ENCODE results near the gene UNC13A. TPM values are rescaled to one million over a fixed set of nuclear protein-coding genes. Genes with fewer than 3 reads are reported as not detected.
A peak's percentile ranks its signal among the peaks of the same experiment; 100 is the strongest.

Gene UNC13A
- total and polyA plus RNA-seq, 5 donors = 0.03 to 0.06 (median 0.05) TPM; not detected in 2

DNA sequence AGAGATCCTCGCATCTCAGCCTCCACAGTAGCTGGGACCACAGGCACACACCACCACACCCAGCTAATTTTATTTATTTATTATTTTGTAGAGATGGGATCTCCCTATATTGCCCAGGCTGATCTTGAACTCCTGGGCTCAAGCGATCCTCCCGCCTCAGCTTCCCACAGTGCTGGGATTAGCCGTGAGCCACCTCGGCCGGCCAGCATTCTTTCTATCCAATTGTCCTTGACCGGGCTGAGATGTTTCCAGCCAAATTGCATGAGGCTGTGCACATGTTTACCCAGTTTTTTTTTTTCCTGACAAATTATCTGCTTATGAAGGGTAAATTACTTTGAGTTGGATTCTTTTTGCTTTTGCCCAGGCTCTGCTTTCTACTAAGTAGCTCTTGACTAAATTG, 28.2 kb downstream of the UNC13A start:
- 70% methylated on average over 7 of the region's 7 CpGs for WGBS
- Histone ChIP-seq H3K9me3 (ENCODE audit: control insufficient read depth, low read length) (no peaks in the 10 kb centered on the region), H3K27me3 (ENCODE audit: control insufficient read depth, insufficient read depth) (no peaks in the 10 kb centered on the region), H3K4me3 (ENCODE audit: low read length) (no peak overlapping the region), H3K27ac (ENCODE audit: low read length) (no peak overlapping the region), H3K4me1 (ENCODE audit: control insufficient read depth, insufficient read depth, low read length) (no peaks in the 10 kb centered on the region)
- DNase-seq = peak in 1 of 3 donors; percentile 56
- ATAC-seq = no peak
- intact Hi-C loops (cut with DNase I) = no loop called here

GRCh38 chr19:17658666-17659065, 29.5 kb downstream of the UNC13A start:
- DNase-seq = no peak

GRCh38 chr19:17658240-17658639, 29.9 kb downstream of the UNC13A start:
- 78% methylated on average over 6 of the region's 6 CpGs for WGBS
- intact Hi-C loops (cut with DNase I) = no loop called here
- H3K4me3 ChIP-seq (ENCODE audit: low read length) = no peak overlapping the region
- H3K27ac ChIP-seq (ENCODE audit: low read length) = no peak overlapping the region
- DNase-seq = no peak
- no peaks in the 10 kb centered on the region for H3K27me3 ChIP-seq (ENCODE audit: control insufficient read depth, insufficient read depth)
- no peaks in the 10 kb centered on the region for H3K4me1 ChIP-seq (ENCODE audit: control insufficient read depth, insufficient read depth, low read length)
- no peak for ATAC-seq
- no peaks in the 10 kb centered on the region for H3K9me3 ChIP-seq (ENCODE audit: control insufficient read depth, low read length)

More at GRCh38 chr19:17658666-17659065, 29.5 kb downstream of the UNC13A start:
- Histone ChIP-seq H3K4me3 (ENCODE audit: low read length) (no peak overlapping the region), H3K4me1 (ENCODE audit: control insufficient read depth, insufficient read depth, low read length) (no peaks in the 10 kb centered on the region), H3K27me3 (ENCODE audit: control insufficient read depth, insufficient read depth) (no peaks in the 10 kb centered on the region), H3K27ac (ENCODE audit: low read length) (no peak overlapping the region), H3K9me3 (ENCODE audit: control insufficient read depth, low read length) (no peaks in the 10 kb centered on the region)
- intact Hi-C loops (cut with DNase I) = no loop called here
- no peak for ATAC-seq
- 29% methylated on average over 3 of the region's 3 CpGs for WGBS

GRCh38 chr19:17656970-17657369, 31.2 kb downstream of the UNC13A start:
- H3K9me3 ChIP-seq (ENCODE audit: control insufficient read depth, low read length) = no peaks in the 10 kb centered on the region
- no peaks in the 10 kb centered on the region for H3K4me1 ChIP-seq (ENCODE audit: control insufficient read depth, insufficient read depth, low read length)
- H3K4me3 ChIP-seq (ENCODE audit: low read length) = no peak overlapping the region
- DNase-seq (no peak), ATAC-seq (no peak)
- no peaks in the 10 kb centered on the region for H3K27me3 ChIP-seq (ENCODE audit: control insufficient read depth, insufficient read depth)
- no peak overlapping the region for H3K27ac ChIP-seq (ENCODE audit: low read length)
- WGBS = 76% methylated on average over 8 of the region's 8 CpGs
- intact Hi-C loops (cut with DNase I) = no loop called here

GRCh38 chr19:17655751-17656472, 32.2 kb downstream of the UNC13A start:
- H3K27me3 ChIP-seq (ENCODE audit: control insufficient read depth, insufficient read depth) = no peaks in the 10 kb centered on the region
- intact Hi-C loops (cut with DNase I) = no loop called here
- H3K4me1 ChIP-seq (ENCODE audit: control insufficient read depth, insufficient read depth, low read length) = no peaks in the 10 kb centered on the region
- DNase-seq (no peak), ATAC-seq (no peak)
- no peak overlapping the region for H3K27ac ChIP-seq (ENCODE audit: low read length)
- no peaks in the 10 kb centered on the region for H3K9me3 ChIP-seq (ENCODE audit: control insufficient read depth, low read length)
- WGBS = 83% methylated on average over 25 of the region's 25 CpGs
- H3K4me3 ChIP-seq (ENCODE audit: low read length) = no peak overlapping the region

GRCh38 chr19:17654993-17655392, 33.2 kb downstream of the UNC13A start:
- no peaks in the 10 kb centered on the region for H3K4me1 ChIP-seq (ENCODE audit: control insufficient read depth, insufficient read depth, low read length)
- H3K4me3 ChIP-seq (ENCODE audit: low read length) = no peak overlapping the region
- WGBS = 74% methylated on average over 9 of the region's 9 CpGs
- no peak overlapping the region for H3K27ac ChIP-seq (ENCODE audit: low read length)
- ATAC-seq (no peak), DNase-seq (peak in 1 of 3 donors; percentile 42)
- intact Hi-C loops (cut with DNase I) = no loop called here
- no peaks in the 10 kb centered on the region for H3K9me3 ChIP-seq (ENCODE audit: control insufficient read depth, low read length)
- no peaks in the 10 kb centered on the region for H3K27me3 ChIP-seq (ENCODE audit: control insufficient read depth, insufficient read depth)

GRCh38 chr19:17652627-17653026, 35.5 kb downstream of the UNC13A start:
- Histone ChIP-seq H3K4me3 (ENCODE audit: low read length) (no peak overlapping the region), H3K27ac (ENCODE audit: low read length) (no peak overlapping the region), H3K9me3 (ENCODE audit: control insufficient read depth, low read length) (no peaks in the 10 kb centered on the region), H3K4me1 (ENCODE audit: control insufficient read depth, insufficient read depth, low read length) (no peaks in the 10 kb centered on the region), H3K27me3 (ENCODE audit: control insufficient read depth, insufficient read depth) (no peaks in the 10 kb centered on the region)
- intact Hi-C loops (cut with DNase I) = no loop called here
- no peak for DNase-seq
- 82% methylated on average over 4 of the region's 4 CpGs for WGBS
- ATAC-seq = no peak

DNA sequence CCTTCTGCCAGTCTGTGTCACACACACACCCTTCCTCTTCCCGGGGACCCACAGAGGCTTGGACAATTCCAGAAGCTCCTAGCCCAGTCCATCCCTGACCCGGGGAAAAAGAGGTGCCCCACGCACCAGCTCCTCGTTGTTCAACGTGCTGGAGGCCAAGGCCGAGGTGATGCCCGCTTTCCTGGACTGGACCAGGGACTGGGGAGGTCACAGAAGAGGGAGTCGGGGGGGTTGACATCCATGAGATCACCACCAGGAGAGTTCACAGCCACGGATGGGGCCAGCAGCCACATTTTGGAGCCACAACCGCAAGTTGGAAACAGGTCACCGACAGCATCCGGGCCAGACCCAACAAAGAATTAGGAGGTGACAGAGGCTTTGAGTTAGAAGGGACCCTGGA, 39.4 kb downstream of the UNC13A start:
- DNase-seq (no peak), ATAC-seq (no peak)
- H3K27me3 ChIP-seq (ENCODE audit: control insufficient read depth, insufficient read depth) = no peaks in the 10 kb centered on the region
- no peaks in the 10 kb centered on the region for H3K4me1 ChIP-seq (ENCODE audit: control insufficient read depth, insufficient read depth, low read length)
- H3K27ac ChIP-seq (ENCODE audit: low read length) = no peak overlapping the region
- no peak overlapping the region for H3K4me3 ChIP-seq (ENCODE audit: low read length)
- intact Hi-C loops (cut with DNase I) = no loop called here
- 79% methylated on average over 12 of the region's 12 CpGs for WGBS
- H3K9me3 ChIP-seq (ENCODE audit: control insufficient read depth, low read length) = no peaks in the 10 kb centered on the region

GRCh38 chr19:17648097-17648660, 40.0 kb downstream of the UNC13A start:
- H3K4me1 ChIP-seq (ENCODE audit: control insufficient read depth, insufficient read depth, low read length) = no peaks in the 10 kb centered on the region
- no peak overlapping the region for H3K27ac ChIP-seq (ENCODE audit: low read length)
- ATAC-seq = no peak
- intact Hi-C loops (cut with DNase I) = no loop called here
- H3K27me3 ChIP-seq (ENCODE audit: control insufficient read depth, insufficient read depth) = no peaks in the 10 kb centered on the region
- 72% methylated on average over 32 of the region's 32 CpGs for WGBS
- no peak overlapping the region for H3K4me3 ChIP-seq (ENCODE audit: low read length)
- H3K9me3 ChIP-seq (ENCODE audit: control insufficient read depth, low read length) = no peaks in the 10 kb centered on the region
- DNase-seq = no peak

DNA sequence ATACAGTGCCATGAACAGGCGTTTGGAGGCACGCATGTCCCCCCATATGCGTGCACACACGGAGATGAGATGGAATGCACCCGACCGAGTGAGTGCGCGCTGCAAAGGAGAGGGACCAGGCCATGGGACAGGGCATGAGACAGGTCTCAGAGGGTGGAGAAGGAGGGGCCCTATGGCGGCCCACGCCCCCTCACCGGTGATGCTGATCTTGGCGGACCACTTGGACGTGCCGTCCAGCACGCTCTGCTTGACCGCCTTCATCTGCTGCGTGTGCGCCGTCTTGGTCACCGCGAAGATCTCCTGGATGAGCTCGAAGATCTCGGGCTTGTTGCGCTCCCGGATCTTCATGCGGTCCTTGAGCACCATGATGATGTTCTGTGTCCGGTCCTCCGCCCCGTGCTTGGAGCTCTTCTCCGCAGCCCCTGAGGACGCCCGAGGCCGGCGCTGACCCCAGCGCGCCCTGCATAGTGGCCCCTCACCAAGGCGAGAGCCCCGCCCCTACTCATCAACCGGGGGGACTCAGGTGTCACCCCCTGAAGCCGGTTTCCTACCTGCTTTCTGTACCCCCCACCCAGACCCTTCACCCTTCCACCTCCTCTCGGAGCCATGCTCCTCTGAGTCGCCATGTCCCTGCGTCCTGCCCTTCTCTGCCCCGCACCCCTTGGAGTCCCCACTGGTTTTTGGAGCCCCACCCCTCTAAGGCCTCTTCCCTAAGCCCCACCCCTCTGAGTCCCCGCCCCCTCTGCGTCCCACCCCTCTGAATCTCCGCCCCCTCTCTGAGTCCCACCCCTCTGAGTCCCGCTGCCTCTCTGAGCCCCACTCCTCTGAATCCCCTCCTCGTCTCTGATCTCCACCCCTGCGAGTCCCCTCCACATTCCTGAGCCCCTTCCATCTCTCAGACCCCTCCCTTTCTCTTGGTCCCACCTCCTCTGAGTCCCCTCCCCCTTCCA, 40.8 kb downstream of the UNC13A start:
- no peak overlapping the region for H3K4me3 ChIP-seq (ENCODE audit: low read length)
- H3K9me3 ChIP-seq (ENCODE audit: control insufficient read depth, low read length) = no peaks in the 10 kb centered on the region
- 88% methylated on average over 50 of the region's 50 CpGs for WGBS
- intact Hi-C loops (cut with DNase I) = no loop called here
- DNase-seq (no peak), ATAC-seq (peak; percentile 14 to 20)
- no peaks in the 10 kb centered on the region for H3K4me1 ChIP-seq (ENCODE audit: control insufficient read depth, insufficient read depth, low read length)
- no peak overlapping the region for H3K27ac ChIP-seq (ENCODE audit: low read length)
- H3K27me3 ChIP-seq (ENCODE audit: control insufficient read depth, insufficient read depth) = no peaks in the 10 kb centered on the region

DNA sequence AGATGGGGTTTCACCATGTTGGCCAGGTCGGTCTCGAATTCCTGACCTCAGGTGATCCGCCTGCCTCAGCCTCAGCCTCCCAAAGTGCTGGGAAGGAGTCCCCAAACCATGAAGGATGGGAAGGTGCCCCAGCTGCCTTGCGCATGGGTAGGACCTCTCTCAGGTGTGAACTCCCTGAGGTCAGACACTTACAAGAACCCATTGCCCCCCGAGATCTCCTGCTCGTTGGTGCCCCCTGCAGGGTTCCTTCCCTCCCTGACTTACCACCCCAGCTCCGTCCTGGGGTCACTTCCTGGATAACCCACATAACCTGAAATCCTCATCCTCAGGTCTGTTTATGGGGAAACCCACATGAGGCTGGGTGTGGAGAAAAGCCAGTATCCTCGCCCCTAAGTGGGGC, 41.7 kb downstream of the UNC13A start:
- intact Hi-C loops (cut with DNase I) = no loop called here
- Histone ChIP-seq H3K4me3 (ENCODE audit: low read length) (no peak overlapping the region), H3K9me3 (ENCODE audit: control insufficient read depth, low read length) (no peaks in the 10 kb centered on the region), H3K27me3 (ENCODE audit: control insufficient read depth, insufficient read depth) (no peaks in the 10 kb centered on the region), H3K4me1 (ENCODE audit: control insufficient read depth, insufficient read depth, low read length) (no peaks in the 10 kb centered on the region), H3K27ac (ENCODE audit: low read length) (no peak overlapping the region)
- no peak for ATAC-seq
- no peak for DNase-seq
- WGBS = 76% methylated on average over 8 of the region's 8 CpGs
